ENCODE data around the gene HPS1. TPM values are rescaled to one million over a fixed set of nuclear protein-coding genes. Genes with fewer than 3 reads are reported as not detected.

HPS1 gene
- total RNA-seq, 1 donor from 2014 or later = 34.7 TPM

DNA sequence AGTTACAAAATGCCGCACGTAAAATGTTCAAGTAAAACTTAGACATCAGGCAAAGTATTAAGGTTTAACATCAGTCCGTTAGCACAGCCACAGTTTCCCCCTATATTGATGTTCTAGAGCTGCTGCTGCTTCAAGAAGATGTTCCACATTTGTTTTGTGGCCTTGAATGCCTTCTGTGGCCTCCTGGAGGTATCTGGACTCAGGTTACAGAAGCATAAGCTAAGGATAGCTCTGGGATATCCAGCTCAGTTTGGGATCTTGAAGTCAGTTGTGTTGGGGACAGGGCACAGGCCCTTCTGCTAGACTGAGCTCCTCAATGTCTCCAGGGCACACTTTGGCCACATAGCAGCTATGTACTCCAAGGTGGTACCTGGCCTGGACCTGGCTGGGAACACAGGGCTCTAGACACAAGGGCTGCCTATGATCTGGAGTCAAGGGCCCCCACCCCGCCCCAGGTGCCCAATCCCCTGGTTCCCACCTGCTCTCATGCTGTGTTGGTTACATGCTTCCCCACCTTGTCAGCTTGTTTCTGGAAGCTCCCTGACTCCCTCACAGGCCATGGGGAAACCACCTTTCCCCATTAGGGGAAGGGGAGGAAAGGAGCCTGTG is 36.5 kb downstream of the HPS1 start:
- H3K27me3 ChIP-seq (ENCODE audit: insufficient read depth, low read length) = no peaks in the 10 kb centered on the region
- peaks cover 14% of the 10 kb centered on the region for H3K4me1 ChIP-seq (ENCODE audit: insufficient read depth, low read length)
- peaks cover 9% of the 10 kb centered on the region for H3K79me2 ChIP-seq (ENCODE audit: insufficient read depth, low read length)
- H3K4me3 Mint-ChIP-seq (ENCODE audit: unreplicated experiment) = no peak overlapping the region
- H3K27me3 Mint-ChIP-seq (ENCODE audit: low read depth, unreplicated experiment) = peaks cover 11% of the 10 kb centered on the region
- H3K4me3 ChIP-seq (ENCODE audit: insufficient read depth, low read depth, low read length) = no peak overlapping the region
- no peak overlapping the region for H2AFZ ChIP-seq (ENCODE audit: low read depth, low read length)
- H4K20me1 ChIP-seq (ENCODE audit: insufficient read depth, low read length) = no peaks in the 10 kb centered on the region
- no peak overlapping the region for H3K27ac ChIP-seq (ENCODE audit: low read depth, low read length)
- no peak for FAIRE-seq
- no peak overlapping the region for H3K9ac ChIP-seq (ENCODE audit: low read length)
- H3K27ac Mint-ChIP-seq (ENCODE audit: unreplicated experiment) = no peak overlapping the region
- H3K4me2 ChIP-seq (ENCODE audit: low read length) = no peak overlapping the region
- no peaks in the 10 kb centered on the region for H3K9me3 ChIP-seq (ENCODE audit: insufficient read depth, low read depth, low read length)
- DNase-seq (ENCODE audit: low read depth) = no peak
- H3K36me3 Mint-ChIP-seq (ENCODE audit: low read depth, unreplicated experiment) = no peaks in the 10 kb centered on the region
- no peaks in the 10 kb centered on the region for H3K9me3 Mint-ChIP-seq (ENCODE audit: unreplicated experiment)
- peaks cover 6% of the 10 kb centered on the region for H3K4me1 Mint-ChIP-seq (ENCODE audit: low read depth, unreplicated experiment)
- TF ChIP-seq EZH2 (IDR thresholded peaks at IDR 0.05; ENCODE audit: insufficient read depth, low read length) = no peak
- TF ChIP-seq, protein P1, sequence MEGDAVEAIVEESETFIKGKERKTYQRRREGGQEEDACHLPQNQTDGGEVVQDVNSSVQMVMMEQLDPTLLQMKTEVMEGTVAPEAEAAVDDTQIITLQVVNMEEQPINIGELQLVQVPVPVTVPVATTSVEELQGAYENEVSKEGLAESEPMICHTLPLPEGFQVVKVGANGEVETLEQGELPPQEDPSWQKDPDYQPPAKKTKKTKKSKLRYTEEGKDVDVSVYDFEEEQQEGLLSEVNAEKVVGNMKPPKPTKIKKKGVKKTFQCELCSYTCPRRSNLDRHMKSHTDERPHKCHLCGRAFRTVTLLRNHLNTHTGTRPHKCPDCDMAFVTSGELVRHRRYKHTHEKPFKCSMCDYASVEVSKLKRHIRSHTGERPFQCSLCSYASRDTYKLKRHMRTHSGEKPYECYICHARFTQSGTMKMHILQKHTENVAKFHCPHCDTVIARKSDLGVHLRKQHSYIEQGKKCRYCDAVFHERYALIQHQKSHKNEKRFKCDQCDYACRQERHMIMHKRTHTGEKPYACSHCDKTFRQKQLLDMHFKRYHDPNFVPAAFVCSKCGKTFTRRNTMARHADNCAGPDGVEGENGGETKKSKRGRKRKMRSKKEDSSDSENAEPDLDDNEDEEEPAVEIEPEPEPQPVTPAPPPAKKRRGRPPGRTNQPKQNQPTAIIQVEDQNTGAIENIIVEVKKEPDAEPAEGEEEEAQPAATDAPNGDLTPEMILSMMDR (IDR thresholded peaks at IDR 0.05; ENCODE audit: insufficient read depth, low read depth, low read length) = no peak
- H3K36me3 ChIP-seq (ENCODE audit: insufficient read depth, low read length) = no peaks in the 10 kb centered on the region

DNA sequence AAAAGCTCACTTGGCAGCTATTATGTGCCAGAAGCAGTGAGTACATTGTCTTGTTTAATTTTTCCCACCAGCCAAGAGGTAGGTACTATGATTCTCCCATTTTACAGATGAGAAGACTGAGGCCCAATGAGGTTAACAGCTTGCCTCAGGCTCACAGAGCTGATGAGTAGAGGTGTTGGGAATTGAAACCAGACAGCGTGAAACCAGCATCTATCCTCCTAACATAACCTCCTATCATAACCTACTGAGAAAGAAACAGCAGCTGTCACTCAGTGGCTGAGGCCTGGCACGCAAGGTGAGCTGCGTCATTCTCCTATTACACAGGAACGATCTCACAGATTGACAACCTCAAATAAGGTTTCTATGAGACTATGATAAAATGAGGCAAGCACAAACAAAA is 37.9 kb downstream of the HPS1 start:
- Mint-ChIP-seq H3K27ac (ENCODE audit: unreplicated experiment) (no peak overlapping the region), H3K27me3 (ENCODE audit: low read depth, unreplicated experiment) (peaks cover 11% of the 10 kb centered on the region), H3K9me3 (ENCODE audit: unreplicated experiment) (peaks cover 2% of the 10 kb centered on the region), H3K4me1 (ENCODE audit: low read depth, unreplicated experiment) (peaks cover 13% of the 10 kb centered on the region), H3K4me3 (ENCODE audit: unreplicated experiment) (no peak overlapping the region), H3K36me3 (ENCODE audit: low read depth, unreplicated experiment) (no peaks in the 10 kb centered on the region)
- Histone ChIP-seq H3K36me3 (ENCODE audit: insufficient read depth, low read length) (no peaks in the 10 kb centered on the region), H3K4me3 (ENCODE audit: insufficient read depth, low read depth, low read length) (no peak overlapping the region), H3K9ac (ENCODE audit: low read length) (no peak overlapping the region), H3K4me1 (ENCODE audit: insufficient read depth, low read length) (peaks cover 9% of the 10 kb centered on the region), H3K79me2 (ENCODE audit: insufficient read depth, low read length) (no peaks in the 10 kb centered on the region), H3K9me3 (ENCODE audit: insufficient read depth, low read depth, low read length) (no peaks in the 10 kb centered on the region), H4K20me1 (ENCODE audit: insufficient read depth, low read length) (no peaks in the 10 kb centered on the region), H2AFZ (ENCODE audit: low read depth, low read length) (no peak overlapping the region), H3K4me2 (ENCODE audit: low read length) (no peak overlapping the region), H3K27ac (ENCODE audit: low read depth, low read length) (no peak overlapping the region), H3K27me3 (ENCODE audit: insufficient read depth, low read length) (no peaks in the 10 kb centered on the region)
- no peak for DNase-seq (ENCODE audit: low read depth)
- FAIRE-seq = no peak
- no peak for TF ChIP-seq EZH2 (IDR thresholded peaks at IDR 0.05; ENCODE audit: insufficient read depth, low read length)
- TF ChIP-seq, protein P1 (IDR thresholded peaks at IDR 0.05; ENCODE audit: insufficient read depth, low read depth, low read length) = no peak

DNA sequence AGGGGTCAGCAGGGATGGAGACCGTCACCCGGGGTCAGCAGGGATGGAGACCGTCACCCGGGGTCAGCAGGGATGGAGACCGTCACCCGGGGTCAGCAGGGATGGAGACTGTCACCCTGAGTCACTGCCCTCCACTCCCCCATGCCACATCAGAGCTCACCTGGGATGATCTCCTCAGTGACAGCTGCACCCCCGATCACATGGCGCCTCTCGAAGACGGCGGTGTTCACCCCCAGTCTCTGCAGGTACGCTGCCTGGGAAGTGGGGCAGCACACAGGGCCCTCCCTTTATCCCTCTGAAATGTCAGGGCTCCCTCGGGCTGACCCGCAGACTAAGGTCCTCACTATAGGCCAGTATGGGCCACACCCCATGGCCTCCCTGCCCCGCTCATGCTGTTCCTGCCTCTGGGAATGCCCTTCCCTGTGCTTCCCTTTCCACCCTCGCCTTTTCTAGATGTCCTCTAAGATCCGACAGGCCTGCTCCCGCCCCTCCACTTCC is 38.9 kb downstream of the HPS1 start:
- peaks cover 2% of the 10 kb centered on the region for H3K9me3 Mint-ChIP-seq (ENCODE audit: unreplicated experiment)
- peaks cover 9% of the 10 kb centered on the region for H3K4me1 ChIP-seq (ENCODE audit: insufficient read depth, low read length)
- H3K4me3 Mint-ChIP-seq (ENCODE audit: unreplicated experiment) = no peak overlapping the region
- H3K9ac ChIP-seq (ENCODE audit: low read length) = no peak overlapping the region
- H3K9me3 ChIP-seq (ENCODE audit: insufficient read depth, low read depth, low read length) = no peaks in the 10 kb centered on the region
- no peak overlapping the region for H3K27ac ChIP-seq (ENCODE audit: low read depth, low read length)
- DNase-seq (ENCODE audit: low read depth) (no peak), FAIRE-seq (no peak)
- no peaks in the 10 kb centered on the region for H3K36me3 ChIP-seq (ENCODE audit: insufficient read depth, low read length)
- no peak for TF ChIP-seq EZH2 (IDR thresholded peaks at IDR 0.05; ENCODE audit: insufficient read depth, low read length)
- H3K79me2 ChIP-seq (ENCODE audit: insufficient read depth, low read length) = no peaks in the 10 kb centered on the region
- H4K20me1 ChIP-seq (ENCODE audit: insufficient read depth, low read length) = no peaks in the 10 kb centered on the region
- H3K4me2 ChIP-seq (ENCODE audit: low read length) = no peak overlapping the region
- no peaks in the 10 kb centered on the region for H3K27me3 ChIP-seq (ENCODE audit: insufficient read depth, low read length)
- H3K4me1 Mint-ChIP-seq (ENCODE audit: low read depth, unreplicated experiment) = peaks cover 20% of the 10 kb centered on the region
- no peak overlapping the region for H2AFZ ChIP-seq (ENCODE audit: low read depth, low read length)
- H3K4me3 ChIP-seq (ENCODE audit: insufficient read depth, low read depth, low read length) = no peak overlapping the region
- H3K27me3 Mint-ChIP-seq (ENCODE audit: low read depth, unreplicated experiment) = peaks cover 11% of the 10 kb centered on the region
- H3K36me3 Mint-ChIP-seq (ENCODE audit: low read depth, unreplicated experiment) = peaks cover 2% of the 10 kb centered on the region
- no peak overlapping the region for H3K27ac Mint-ChIP-seq (ENCODE audit: unreplicated experiment)
